ENCODE results near the gene DOCK3.

DNA sequence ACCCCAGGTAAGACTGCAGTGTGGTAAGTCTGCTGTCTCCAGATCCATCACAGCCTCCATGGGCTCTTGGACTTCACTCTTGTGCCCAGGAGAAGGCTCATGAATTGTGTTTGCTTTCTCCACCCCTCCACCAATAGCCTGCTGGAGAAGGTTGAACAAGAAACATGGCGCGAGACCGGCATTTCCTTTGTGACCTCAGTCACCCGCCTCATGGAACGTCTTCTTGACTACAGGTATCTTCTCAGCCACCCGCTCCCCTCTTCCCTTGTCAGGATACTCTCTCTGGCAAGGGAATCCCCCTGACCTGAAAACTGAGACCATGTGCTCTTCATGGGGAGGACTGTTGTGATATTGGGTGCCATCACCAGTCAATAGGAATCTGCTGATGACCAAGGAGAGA is 658.3 kb downstream of the DOCK3 start:
- TF ChIP-seq EZH2 (IDR thresholded peaks at IDR 0.05), result no peak
- TF ChIP-seq POLR2AphosphoS5 (IDR thresholded peaks at IDR 0.05; ENCODE audit: borderline replicate concordance, low read depth, low read length), result no peak
